Putamen (tissue), 1 donor: ENCODE data around the gene NAP1L4.
"Not testable (repeated sequence)": the region's sequence is repeated elsewhere in the genome, so short reads cannot be mapped to it uniquely, and the experiment has no call there.

Experiments used
- DNase-seq: peaks from one replicate; pipeline ENCODE4 v3.0.0-alpha.2; 2016; ENCODE audit warnings: low spot score

Gene NAP1L4

DNA sequence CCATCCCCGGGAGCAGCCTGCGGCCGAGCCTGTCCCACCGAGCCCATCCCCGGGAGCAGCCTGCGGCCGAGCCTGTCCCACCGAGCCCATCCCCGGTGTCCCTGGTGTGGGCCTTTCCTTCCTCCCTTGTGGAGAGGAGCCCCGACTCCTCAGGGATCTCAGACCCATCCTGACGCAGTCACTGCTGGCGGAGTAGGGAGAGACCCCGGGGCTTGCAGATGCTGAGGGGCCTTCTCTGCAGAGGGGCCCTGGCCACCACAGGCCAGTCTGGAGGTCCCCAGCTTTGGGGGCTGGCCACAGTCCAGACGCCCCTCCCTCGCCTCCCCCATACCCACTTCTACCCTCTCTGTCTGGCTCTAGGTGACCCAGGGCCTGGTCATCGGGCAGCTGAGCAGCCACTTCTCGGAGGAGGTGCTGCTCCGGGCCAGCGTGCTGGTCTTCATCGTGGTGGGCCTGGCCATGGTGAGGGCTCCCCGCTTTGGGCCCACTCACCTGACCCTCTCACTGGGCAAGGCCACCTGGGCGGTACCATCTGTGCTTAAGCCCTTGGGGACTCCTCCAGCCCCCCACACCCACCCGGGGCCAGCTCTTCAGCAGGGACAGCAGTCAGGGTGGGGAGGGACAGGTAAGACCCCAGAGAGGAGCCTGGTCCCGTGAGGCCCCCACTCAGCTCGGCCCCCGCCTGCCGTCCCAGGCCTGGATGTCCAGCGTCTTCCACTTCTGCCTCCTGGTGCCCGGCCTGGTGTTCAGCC is 70.2 kb downstream of the NAP1L4 start:
- DNase-seq = no peak

- no peak for DNase-seq
These were observed 70.9 kb downstream of the NAP1L4 start for GRCh38 chr11:2921261-2921660.

- no peak for DNase-seq
These were observed 71.8 kb downstream of the NAP1L4 start for GRCh38 chr11:2920343-2920742.

- DNase-seq = no peak
These were observed 72.3 kb downstream of the NAP1L4 start for GRCh38 chr11:2919837-2920236.

DNA sequence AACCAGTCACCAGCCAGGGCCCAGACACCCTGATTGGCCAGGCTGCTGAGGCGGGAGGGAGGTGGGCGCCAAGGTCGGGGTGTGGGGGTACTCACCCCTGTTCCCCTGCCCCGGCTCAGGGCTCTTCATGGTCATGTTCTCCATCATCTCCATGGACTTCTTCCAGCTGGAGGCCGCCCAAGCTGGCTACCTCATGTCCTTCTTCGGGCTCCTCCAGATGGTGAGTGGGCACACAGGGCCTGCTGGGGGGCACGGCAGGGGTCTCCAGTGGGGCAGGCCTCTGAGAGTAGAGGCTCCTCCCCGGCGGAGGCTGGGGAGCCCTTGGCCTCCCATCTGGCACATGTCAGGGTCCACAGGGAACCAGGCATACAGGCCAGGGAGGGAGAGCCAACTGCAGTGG is 72.9 kb downstream of the NAP1L4 start:
- DNase-seq = no peak

- no peak for DNase-seq
These were observed 74.2 kb downstream of the NAP1L4 start for GRCh38 chr11:2917842-2918490.

DNA sequence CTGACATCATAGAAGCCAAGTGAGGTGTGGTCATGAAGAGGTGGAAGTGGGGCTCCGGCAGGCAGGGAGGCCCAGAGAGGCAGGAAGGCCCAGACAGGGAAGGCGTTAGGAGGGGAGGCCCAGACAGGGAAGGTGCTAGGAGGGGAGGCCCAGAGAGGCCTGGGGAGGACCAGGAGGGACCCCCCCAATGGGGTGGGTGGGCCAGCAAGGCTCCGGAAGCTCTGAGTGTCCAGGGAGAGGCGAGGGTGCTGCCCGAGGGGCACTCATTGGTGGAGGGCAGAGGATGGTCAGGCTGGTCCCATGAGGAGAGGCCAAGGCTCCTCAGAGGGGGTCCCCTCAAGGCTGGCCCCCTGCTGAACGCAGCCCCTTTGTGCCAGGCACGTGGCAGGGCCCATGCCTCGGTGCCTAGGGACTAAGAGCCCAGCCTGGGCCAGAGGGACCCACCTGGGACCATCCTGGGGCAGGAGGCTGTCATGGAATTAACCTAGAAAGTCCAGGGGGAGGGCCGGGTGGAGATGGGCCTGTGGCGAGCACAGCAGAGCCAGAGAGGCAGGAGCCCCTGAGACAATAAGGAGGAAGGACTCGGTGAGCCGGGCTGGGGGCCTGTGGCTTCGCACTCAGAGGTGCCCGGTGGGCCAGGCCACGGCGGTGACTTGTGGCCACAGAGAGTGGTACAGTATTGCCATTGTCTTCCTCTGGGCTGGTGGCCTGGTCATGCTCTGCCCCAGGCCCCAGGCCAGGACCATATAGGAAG is 75.1 kb downstream of the NAP1L4 start:
- no peak for DNase-seq

GRCh38 chr11:2916114-2916891 is 75.8 kb downstream of the NAP1L4 start:
- DNase-seq = no peak

- DNase-seq = no peak
These were observed 76.7 kb downstream of the NAP1L4 start for GRCh38 chr11:2915473-2915872.

DNA sequence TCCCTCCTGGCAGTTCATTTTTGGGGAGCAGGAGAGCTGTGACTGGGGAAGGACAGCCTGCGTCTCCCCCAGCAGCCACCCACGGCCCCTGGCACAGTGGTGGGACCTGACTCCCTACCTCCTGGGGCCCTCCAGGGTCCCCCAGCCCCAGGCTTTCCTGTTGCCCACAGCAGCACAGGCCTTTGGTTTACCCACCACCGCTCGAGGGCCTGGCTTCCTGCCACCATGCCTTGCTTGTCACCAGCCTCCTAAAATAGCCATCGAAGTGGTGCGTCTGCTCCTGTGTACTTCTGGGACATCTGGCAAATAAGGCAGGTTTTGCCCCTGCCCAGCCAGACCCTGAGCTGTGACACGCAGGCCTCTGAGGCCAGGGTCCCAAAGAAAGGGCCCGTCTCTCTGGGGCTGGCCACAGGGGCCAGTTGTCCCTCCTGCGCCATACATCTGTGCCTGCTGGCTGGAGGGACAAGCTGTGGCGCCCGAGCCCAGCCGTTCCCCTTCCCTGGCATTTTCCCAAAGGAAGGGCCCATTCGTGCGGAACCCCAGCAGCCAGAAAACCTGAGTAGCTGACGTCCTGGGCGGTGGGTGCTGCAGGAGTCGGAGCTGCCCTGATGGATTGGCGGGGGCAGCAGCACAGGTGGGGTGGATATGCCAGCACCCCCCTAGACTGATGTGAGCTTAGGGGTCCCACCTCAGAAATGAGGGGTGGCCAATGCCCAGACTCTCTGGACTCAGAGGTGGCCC is 77.5 kb downstream of the NAP1L4 start:
- DNase-seq = no peak

GRCh38 chr11:2913776-2914175 is 78.4 kb downstream of the NAP1L4 start:
- DNase-seq = no peak

- DNase-seq = no peak
These were observed 79.1 kb downstream of the NAP1L4 start for GRCh38 chr11:2913019-2913431.

GRCh38 chr11:2912498-2912897 is 79.6 kb downstream of the NAP1L4 start:
- no peak for DNase-seq

DNA sequence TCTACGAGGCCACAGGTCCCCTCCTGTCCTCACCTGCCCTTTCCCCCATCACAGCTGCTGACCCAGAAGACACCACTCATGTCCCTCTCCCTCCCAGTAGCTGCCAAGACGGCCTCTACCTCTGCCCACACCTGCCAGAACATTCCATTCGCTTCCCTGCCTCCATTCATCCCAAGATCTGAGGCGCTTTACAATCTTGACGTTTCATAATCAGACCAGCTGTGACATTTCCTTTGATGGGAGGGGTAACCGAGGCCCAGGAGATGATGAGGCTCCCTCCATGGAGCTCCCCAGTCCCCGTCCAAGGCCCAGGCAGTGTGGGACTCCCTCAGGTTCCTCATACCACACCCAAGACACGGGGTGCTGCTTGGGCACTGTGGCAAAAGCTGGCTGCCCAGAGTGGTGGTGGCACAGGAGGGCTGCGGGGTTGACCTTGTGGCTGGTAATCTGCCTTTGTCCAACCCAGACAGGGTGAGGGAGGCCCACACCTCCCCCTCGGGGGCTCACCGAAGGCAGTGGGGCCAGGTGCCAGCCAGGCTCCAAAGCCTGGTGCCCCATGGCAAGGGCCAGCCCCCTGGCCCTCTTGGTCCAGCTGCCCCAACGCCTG is 80.2 kb downstream of the NAP1L4 start:
- DNase-seq = no peak

DNA sequence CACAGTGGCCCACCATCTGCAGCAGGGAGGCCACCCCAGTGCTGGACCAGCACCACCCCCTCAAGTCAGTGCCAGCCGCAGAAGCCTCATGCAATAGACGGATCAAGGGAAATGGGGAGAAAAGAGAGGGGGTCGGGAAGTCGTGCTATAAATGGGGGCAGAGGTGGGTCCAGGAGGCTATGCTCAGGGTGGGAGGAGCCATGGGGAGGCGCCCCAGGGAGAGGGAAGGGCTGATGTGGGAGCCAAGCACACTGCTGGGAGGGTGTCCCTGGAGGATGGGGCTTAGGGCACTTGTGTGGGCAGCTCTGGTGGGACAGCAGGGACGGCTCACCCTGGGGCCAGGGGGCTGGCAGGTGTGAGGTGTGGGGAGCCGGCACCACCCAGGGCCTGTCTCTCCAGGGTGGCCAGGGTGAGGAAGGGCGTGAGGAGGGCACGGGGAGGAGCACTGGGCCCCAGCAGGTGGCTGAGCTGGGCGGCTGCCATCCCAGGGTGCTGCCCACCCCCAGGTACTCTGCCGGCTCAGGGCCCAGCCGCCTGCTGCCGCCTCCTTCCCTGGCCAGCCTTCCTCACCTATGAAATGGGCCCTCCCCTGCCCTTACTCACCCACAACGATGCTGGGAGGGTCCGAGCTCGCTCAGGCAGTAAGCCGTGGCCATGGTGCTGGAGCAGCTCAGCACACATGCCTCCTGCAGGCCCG is 80.9 kb downstream of the NAP1L4 start:
- DNase-seq = no peak

DNA sequence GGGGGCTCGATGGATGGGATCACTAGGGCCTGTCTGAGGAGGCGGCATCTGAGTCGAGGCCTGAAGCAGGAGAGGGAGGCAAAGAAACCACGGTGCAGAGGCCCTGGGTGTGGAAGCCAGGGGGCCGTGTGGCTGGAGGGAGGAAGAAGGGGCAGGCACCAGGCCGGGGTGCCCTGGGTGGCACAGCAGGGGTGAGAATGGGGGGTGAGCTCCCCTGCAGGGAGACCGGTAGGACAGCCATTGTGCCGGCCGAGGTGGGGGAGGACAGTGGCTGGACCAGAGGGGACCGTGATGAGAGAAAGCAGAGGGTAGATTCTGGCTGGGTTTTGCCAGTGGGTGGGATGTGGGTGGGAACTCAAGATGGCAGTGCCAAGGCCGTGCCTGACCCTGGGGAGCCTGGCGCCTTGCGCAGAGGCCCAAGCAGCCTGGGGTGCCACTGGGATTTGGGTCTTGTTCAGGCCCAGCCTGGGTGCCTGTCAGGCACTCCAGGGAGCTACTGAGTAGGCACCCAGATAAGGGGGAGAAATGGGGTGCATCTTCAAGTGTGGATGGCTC is 81.7 kb downstream of the NAP1L4 start:
- DNase-seq = no peak

DNA sequence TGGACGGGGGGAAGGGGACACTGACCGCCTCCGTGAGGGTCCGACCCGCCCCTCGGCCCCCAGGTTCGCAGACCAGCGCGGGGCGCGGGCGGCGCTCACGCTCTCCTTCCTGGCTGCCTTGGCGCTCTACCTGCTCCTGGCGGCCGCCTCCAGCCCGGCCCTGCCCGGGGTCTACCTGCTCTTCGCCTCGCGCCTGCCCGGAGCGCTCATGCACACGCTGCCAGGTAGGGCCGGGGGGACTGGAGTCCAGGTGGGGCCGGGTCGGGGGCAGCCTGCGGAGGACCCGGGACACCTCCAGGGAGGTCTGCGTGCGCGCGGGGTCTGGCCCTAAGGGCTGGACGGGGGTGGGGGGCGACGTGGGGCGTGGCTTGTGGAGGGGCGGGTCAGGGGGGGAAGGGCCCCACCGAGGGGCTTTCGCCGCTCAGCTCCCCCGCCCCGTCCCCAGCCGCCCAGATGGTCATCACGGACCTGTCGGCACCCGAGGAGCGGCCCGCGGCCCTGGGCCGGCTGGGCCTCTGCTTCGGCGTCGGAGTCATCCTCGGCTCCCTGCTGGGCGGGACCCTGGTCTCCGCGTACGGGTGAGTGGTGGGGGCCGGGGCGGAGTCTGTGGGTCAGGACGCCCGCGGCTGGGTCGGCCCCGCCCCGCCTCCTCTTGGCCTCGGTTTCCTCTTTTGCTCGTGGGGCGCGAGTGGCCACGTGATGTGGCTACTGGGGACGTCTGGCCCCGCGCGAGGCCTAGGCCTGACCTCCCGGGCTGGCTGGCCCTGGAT is 82.8 kb downstream of the NAP1L4 start:
- no peak for DNase-seq

- DNase-seq = no peak
These were observed 84.0 kb downstream of the NAP1L4 start for GRCh38 chr11:2908130-2908529.

- not testable (repeated sequence) for DNase-seq
These were observed 86.8 kb downstream of the NAP1L4 start for GRCh38 chr11:2905299-2905698.
